HCT116 (cell line): Measurements from ENCODE around the gene PLXNC1. TPM values are rescaled to one million over a fixed set of nuclear protein-coding genes. Genes with fewer than 3 reads are reported as not detected.

Experiments used
- ATAC-seq: fragments of 200-7000 bp; cut with Tn5 transposase; 2 replicates; pipeline ENCODE4 v1.9.1; 2020; ENCODE audit warnings: mild to moderate bottlenecking, moderate library complexity
- BruUV-seq: library from RNA; stranded (reverse); fragments of 400-500 nt; replicated peaks from 2 replicates; lab custom pipeline; 2021; lab: Mats Ljungman, UMichigan
- CTCF ChIA-PET: fragments of 300-600 bp; sonication (Branson Sonifier 250); formaldehyde crosslinking; loops from one replicate; lab custom pipeline; 2021; ENCODE audit warnings: antibody characterized with exemption; lab: Charles Lee
- POLR2A ChIA-PET: fragments of 300-600, 350-600 bp; sonication (Branson Sonifier 250); formaldehyde crosslinking; loops from one replicate; lab custom pipeline; 2021; ENCODE audit warnings: antibody characterized with exemption; lab: Charles Lee
- RAD21 ChIA-PET, 2 experiments: fragments of 300-600 bp; sonication (Branson Sonifier 250); formaldehyde crosslinking; loops; one replicate each; lab custom pipeline; 2023; ENCODE audit warnings: low total read pairs in 2 of 2; ENCODE audit not compliant: uncharacterized antibody in 2 of 2, unreplicated experiment in 2 of 2, low non-redundant PET in 1 of 2; lab: Charles Lee
- DNase-seq: peaks from one replicate; pipeline ENCODE4 v3.0.0-alpha.2; 2010; ENCODE audit warnings: low read depth, low spot score
- H2AFZ ChIP-seq: fragments of 200-600 bp; shearing (Covaris generic), sonication (generic); 2 replicates; pipeline ENCODE4 v1.6.1; 2017; ENCODE audit warnings: low read depth, mixed run types, mixed read lengths, antibody characterized with exemption, low read length; ENCODE audit not compliant: poor library complexity, severe bottlenecking
- H3K27ac ChIP-seq: 2 replicates; pipeline ENCODE4 v1.5.1; 2012; ENCODE audit warnings: low read depth, low read length
- H3K27me3 ChIP-seq: fragments of 200-600 bp; sonication (generic); 2 replicates; pipeline ENCODE4 v1.6.1; 2016; ENCODE audit warnings: mixed run types, low read length, mixed read lengths; ENCODE audit not compliant: insufficient read depth
- H3K36me3 ChIP-seq, 2 experiments: fragments of 200-500 bp in 1 of 2; fragments of 200-600 bp in 1 of 2; sonication (Bioruptor generic) in 1 of 2; sonication (generic) in 1 of 2; 2 replicates each; pipeline versions ENCODE4 v1.5.1 to v1.6.1; 2014 to 2016; ENCODE audit warnings: low read length in 2 of 2, inconsistent platforms in 1 of 2, mixed read lengths in 1 of 2, mixed run types in 1 of 2; ENCODE audit not compliant: insufficient read depth in 2 of 2, control insufficient read depth in 1 of 2
- H3K4me1 ChIP-seq, 2 experiments: fragments of 200-600 bp in 1 of 2; sonication (generic) in 1 of 2; 2 replicates each; pipeline versions ENCODE4 v1.5.1 to v1.6.1; 2012 to 2017; ENCODE audit warnings: low read length in 2 of 2, inconsistent platforms in 1 of 2, mild to moderate bottlenecking in 1 of 2, mixed read lengths in 1 of 2, mixed run types in 1 of 2, moderate library complexity in 1 of 2; ENCODE audit not compliant: insufficient read depth in 2 of 2, control insufficient read depth in 1 of 2
- H3K4me2 ChIP-seq: fragments of 200-600 bp; sonication (generic); 2 replicates; pipeline ENCODE4 v1.6.1; 2017; ENCODE audit warnings: mixed run types, low read length, mixed read lengths
- H3K4me3 ChIP-seq, 2 experiments: fragments of 200-600 bp in 1 of 2; sonication (generic) in 1 of 2; replicated peaks in 1 of 2; 2 replicates each; pipeline ENCODE4 v1.5.1; 2011 to 2016; ENCODE audit warnings: low read length in 2 of 2, control low read depth in 1 of 2, low read depth in 1 of 2, mild to moderate bottlenecking in 1 of 2, mixed read lengths in 1 of 2, mixed run types in 1 of 2
- H3K79me2 ChIP-seq: fragments of 200-600 bp; sonication (generic); 2 replicates; pipeline ENCODE4 v1.6.1; 2017; ENCODE audit warnings: mild to moderate bottlenecking, mixed run types, low read length, moderate library complexity, mixed read lengths; ENCODE audit not compliant: insufficient read depth
- H3K9ac ChIP-seq: fragments of 200-600 bp; sonication (generic); 2 replicates; pipeline ENCODE4 v1.6.1; 2016; ENCODE audit warnings: low read length, mixed read lengths
- H3K9me2 ChIP-seq: fragments of 200-600 bp; sonication (generic), shearing (Covaris generic); 2 replicates; pipeline ENCODE4 v1.6.1; 2017; ENCODE audit warnings: mixed run types, mild to moderate bottlenecking, moderate library complexity; ENCODE audit not compliant: insufficient read depth
- H3K9me3 ChIP-seq, 2 experiments: fragments of 200-500 bp in 1 of 2; fragments of 200-600 bp in 1 of 2; sonication (Bioruptor generic) in 1 of 2; sonication (generic) in 1 of 2; 2 replicates each; pipeline ENCODE4 v1.6.1; 2014 to 2017; ENCODE audit warnings: low read length in 2 of 2, mixed read lengths in 2 of 2, inconsistent platforms in 1 of 2, low read depth in 1 of 2, mild to moderate bottlenecking in 1 of 2, mixed run types in 1 of 2, moderate library complexity in 1 of 2; ENCODE audit not compliant: control insufficient read depth in 1 of 2, insufficient read depth in 1 of 2
- H4K20me1 ChIP-seq: fragments of 200-600 bp; sonication (generic), shearing (Covaris generic); 2 replicates; pipeline ENCODE4 v1.6.1; 2017; ENCODE audit warnings: mixed run types, mild to moderate bottlenecking, moderate library complexity; ENCODE audit not compliant: insufficient read depth
- ATF3 ChIP-seq: IDR thresholded peaks from 2 replicates; pipeline ENCODE4 v1.6.1; 2012
- CBX3 ChIP-seq: IDR thresholded peaks from 2 replicates; pipeline ENCODE4 v1.6.1; 2012; ENCODE audit warnings: low read depth
- CEBPB ChIP-seq: IDR thresholded peaks from 2 replicates; pipeline ENCODE4 v1.6.1; 2012; ENCODE audit warnings: low read depth
- EGR1 ChIP-seq: IDR thresholded peaks from 2 replicates; pipeline ENCODE4 v1.6.1; 2012; ENCODE audit warnings: low read depth
- ELF1 ChIP-seq: IDR thresholded peaks from 2 replicates; pipeline ENCODE4 v1.6.1; 2012; ENCODE audit warnings: low read depth, borderline replicate concordance
- EZH2 ChIP-seq: fragments of 200-600 bp; sonication (generic); IDR thresholded peaks from 2 replicates; pipeline ENCODE4 v1.6.1; 2017; ENCODE audit warnings: antibody characterized with exemption, mixed run types
- FOSL1 ChIP-seq: IDR thresholded peaks from 2 replicates; pipeline ENCODE4 v1.6.1; 2012; ENCODE audit warnings: low read depth
- JUND ChIP-seq: IDR thresholded peaks from 2 replicates; pipeline ENCODE4 v1.6.1; 2012
- RAD21 ChIP-seq: IDR thresholded peaks from 2 replicates; pipeline ENCODE4 v1.6.1; 2012; ENCODE audit warnings: low read depth, mild to moderate bottlenecking
- REST ChIP-seq: IDR thresholded peaks from 2 replicates; pipeline ENCODE4 v1.6.1; 2012; ENCODE audit warnings: low read depth
- SIN3A ChIP-seq: IDR thresholded peaks from 2 replicates; pipeline ENCODE4 v1.6.1; 2012; ENCODE audit warnings: low read depth
- SP1 ChIP-seq: IDR thresholded peaks from 2 replicates; pipeline ENCODE4 v1.6.1; 2012; ENCODE audit warnings: low read depth
- SRF ChIP-seq: IDR thresholded peaks from 2 replicates; pipeline ENCODE4 v1.6.1; 2012; ENCODE audit warnings: low read depth
- TCF7L2 ChIP-seq: IDR thresholded peaks from 2 replicates; pipeline ENCODE4 v1.7.0; 2011; ENCODE audit warnings: borderline replicate concordance, inconsistent platforms; ENCODE audit not compliant: insufficient read depth, insufficient read length; ENCODE audit errors: extremely low read depth
- YY1 ChIP-seq: IDR thresholded peaks from 2 replicates; pipeline ENCODE4 v1.6.1; 2011; ENCODE audit warnings: low read length, low read depth, moderate library complexity, mild to moderate bottlenecking; ENCODE audit not compliant: insufficient replicate concordance; ENCODE audit errors: extremely low read depth
- ZBTB33 ChIP-seq: IDR thresholded peaks from 2 replicates; pipeline ENCODE4 v1.6.1; 2011; ENCODE audit warnings: mild to moderate bottlenecking, low read length, moderate library complexity; ENCODE audit not compliant: insufficient replicate concordance; ENCODE audit errors: extremely low read depth
- ZFX ChIP-seq: fragments of 450-650 bp; IDR thresholded peaks from 2 replicates; pipeline ENCODE4 v1.6.1; 2017
- ZNF274 ChIP-seq: fragments of 200-500 bp; sonication (Bioruptor generic); IDR thresholded peaks from 2 replicates; pipeline ENCODE4 v1.6.1; 2014; ENCODE audit warnings: mild to moderate bottlenecking, low read depth, low read length, inconsistent platforms
- intact Hi-C: fragments of 100-400 bp; cut with micrococcal nuclease; formaldehyde crosslinking; loops from 2 replicates; pipeline ENCODE4 v1.10.0; 2022
- total RNA-seq: library from RNA; stranded (reverse); gene quantifications from one replicate; pipeline ENCODE4 v1.2.1, GENCODE V29; 2021; ENCODE audit not compliant: unreplicated experiment

PLXNC1 gene
- total RNA-seq, 1 experiment from 2014 or later: 0.25 TPM

DNA sequence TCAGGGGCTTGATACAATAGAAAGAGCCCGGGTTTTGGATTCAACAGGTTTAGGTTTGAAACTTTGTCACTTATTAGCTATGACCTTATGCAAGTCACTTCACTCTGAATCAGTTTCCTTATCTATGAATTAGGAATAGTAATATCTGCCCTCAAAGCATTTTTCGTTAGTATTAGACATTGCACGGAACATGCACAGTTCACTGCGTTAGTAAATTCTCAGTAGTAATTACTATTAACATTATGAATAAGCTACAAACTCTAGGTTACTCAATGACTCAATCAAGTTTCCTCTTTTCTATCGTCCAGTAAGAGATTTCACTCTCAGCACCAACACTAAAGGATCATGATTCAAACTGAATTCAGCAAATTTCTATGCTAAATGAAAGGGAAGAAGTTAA is 161.0 kb downstream of the PLXNC1 start (continued):
- TF ChIP-seq CBX3 (no peak), JUND (no peak), YY1 (no peak), ELF1 (no peak)
- TF ChIP-seq, all 23 proteins: peak for 0

DNA sequence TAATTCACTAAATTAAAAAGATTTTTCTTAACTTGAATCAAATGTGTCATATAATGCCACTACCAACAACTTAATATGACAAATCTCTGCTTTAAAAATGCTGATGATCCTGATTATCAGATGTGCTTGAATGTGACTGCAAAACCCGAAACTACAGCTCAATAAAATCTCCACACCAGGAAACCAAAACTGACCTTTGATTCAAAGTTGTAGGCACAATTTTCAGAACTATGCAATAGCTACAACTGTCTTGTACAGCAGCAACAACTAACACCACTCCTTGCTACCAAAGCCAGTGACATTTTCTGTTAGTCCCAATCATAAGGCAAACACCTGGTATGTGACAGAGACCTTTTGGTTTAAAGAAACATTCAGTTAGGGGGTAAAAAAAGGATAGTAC is 164.0 kb downstream of the PLXNC1 start:
- no peak overlapping the region for H3K9ac ChIP-seq
- H3K4me1 ChIP-seq: peaks cover 7 to 12% of the 10 kb centered on the region in 2 experiments; a peak in 3 of 4 replicates
- ChIA-PET CTCF (no interaction called here), RAD21 (no interaction called here), POLR2A (no interaction called here)
- no peak overlapping the region for H3K27ac ChIP-seq
- BruUV-seq: no TSS peak
- H4K20me1 ChIP-seq: no peaks in the 10 kb centered on the region
- ATAC-seq (no peak), DNase-seq (no peak)
- no peak for TF ChIP-seq JUND
- TF ChIP-seq YY1: no peak
- TF ChIP-seq CEBPB: no peak
- TF ChIP-seq SP1: no peak
- TF ChIP-seq CBX3: no peak
- no peak for TF ChIP-seq FOSL1
- TF ChIP-seq ZBTB33: no peak
- no peak for TF ChIP-seq EZH2
- TF ChIP-seq SRF: no peak
- TF ChIP-seq REST: no peak
- no peak for TF ChIP-seq SIN3A
- TF ChIP-seq ATF3: no peak
- TF ChIP-seq EGR1: no peak
- TF ChIP-seq ZFX: no peak
- no peak for TF ChIP-seq TCF7L2
- no peak for TF ChIP-seq RAD21
- TF ChIP-seq ELF1: no peak
- no peak for TF ChIP-seq ZNF274
- no peak overlapping the region for H3K4me3 ChIP-seq
- intact Hi-C loops: no loop called here
- H3K27me3 ChIP-seq: no peaks in the 10 kb centered on the region
- H2AFZ ChIP-seq: no peak overlapping the region
- H3K79me2 ChIP-seq: no peaks in the 10 kb centered on the region
- H3K9me3 ChIP-seq: no peaks in the 10 kb centered on the region
- H3K4me2 ChIP-seq: no peak overlapping the region
- peaks cover 0 to 17% of the 10 kb centered on the region in 2 experiments; a peak in 2 of 4 replicates for H3K36me3 ChIP-seq
- H3K9me2 ChIP-seq: no peaks in the 10 kb centered on the region
